HL-60/S4 treated with phorbol 12-myristate 13-acetate at 8.2 ng/mL for 4 days and 3 days (cell line): ENCODE measurements around the gene SOX3.

Experiments used
- in situ Hi-C: fragments of 300-500 bp; cut with MboI; formaldehyde crosslinking; loops from 2 replicates; pipeline ENCODE4 v1.15.0; 2022; ENCODE audit warnings: low sequenced_read_pairs

SOX3 gene

GRCh38 chrX:140500441-140500840 is 4.4 kb downstream of the SOX3 start:
- in situ Hi-C loops = no loop called here

- in situ Hi-C loops = no loop called here
Observed at GRCh38 chrX:140495739-140496138, 9.1 kb downstream of the SOX3 start.

- in situ Hi-C loops = no loop called here
Observed at GRCh38 chrX:140492066-140492994, 12.5 kb downstream of the SOX3 start.

- in situ Hi-C loops = no loop called here
Observed at GRCh38 chrX:140480765-140481164, 24.1 kb downstream of the SOX3 start.

DNA sequence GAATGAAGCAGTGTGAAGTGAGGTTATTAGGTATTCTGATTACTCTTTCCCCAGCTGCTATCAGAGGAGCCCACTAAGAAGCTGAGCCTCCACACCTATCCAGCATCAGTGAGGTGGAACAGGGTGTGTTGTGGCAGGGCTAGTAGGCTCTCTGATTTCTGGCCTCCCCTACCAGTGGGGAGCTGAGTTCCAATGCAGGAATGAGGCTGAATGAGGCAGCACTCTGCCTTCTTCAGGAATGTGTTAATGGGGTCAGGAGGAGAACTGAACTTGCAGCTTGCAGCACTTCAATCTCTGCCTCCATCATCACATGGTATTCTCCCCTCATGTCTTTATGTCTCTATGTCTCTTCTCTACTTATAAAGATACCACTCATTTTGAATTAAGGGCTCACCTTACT is 26.9 kb downstream of the SOX3 start:
- in situ Hi-C loops = no loop called here

- in situ Hi-C loops = no loop called here
Observed at GRCh38 chrX:140475025-140475424, 29.8 kb downstream of the SOX3 start.

GRCh38 chrX:140467211-140467610 is 37.7 kb downstream of the SOX3 start:
- in situ Hi-C loops = no loop called here
